HFFc6 (cell line): ENCODE results near the gene PHF5A. TPM values are rescaled to one million over a fixed set of nuclear protein-coding genes. Genes with fewer than 3 reads are reported as not detected.

Experiments used
- DNase-seq: peaks from one replicate; pipeline ENCODE4 v3.0.0-alpha.2; 2018
- H3K27ac Mint-ChIP-seq: 2 replicates; pipeline ENCODE4 v1.8.0; 2020; ENCODE audit warnings: mild to moderate bottlenecking, mixed read lengths
- H3K27me3 Mint-ChIP-seq: 2 replicates; pipeline ENCODE4 v1.8.0; 2021; ENCODE audit warnings: mild to moderate bottlenecking, moderate library complexity, mixed read lengths; ENCODE audit not compliant: insufficient read depth
- H3K36me3 Mint-ChIP-seq: 2 replicates; pipeline ENCODE4 v1.8.0; 2021; ENCODE audit warnings: low read depth, mixed read lengths
- H3K4me1 Mint-ChIP-seq: 2 replicates; pipeline ENCODE4 v1.8.0; 2020; ENCODE audit warnings: low read depth, mixed read lengths
- H3K4me3 Mint-ChIP-seq: 2 replicates; pipeline ENCODE4 v1.8.0; 2020; ENCODE audit warnings: mild to moderate bottlenecking, moderate library complexity, mixed read lengths
- H3K9me3 Mint-ChIP-seq: 2 replicates; pipeline ENCODE4 v1.8.0; 2020; ENCODE audit warnings: mild to moderate bottlenecking, mixed read lengths
- CTCF ChIP-seq: fragments of 200-600 bp; sonication (generic); IDR thresholded peaks from 2 replicates; pipeline ENCODE4 v1.5.0; 2021; ENCODE audit warnings: antibody characterized with exemption, mild to moderate bottlenecking
- total RNA-seq, 6 experiments: library from RNA; stranded (reverse); fragmentation: NEBNext Ultra II Directional; extraction: Animal tissue kit (Norgen Biotek cat#: 25700); gene quantifications; 2 replicates in 1 of 6; 3 replicates in 5 of 6; pipeline ENCODE4 v1.2.3, GENCODE V29; 2021

Gene PHF5A
- total RNA-seq, 6 experiments from 2014 or later, result 40.0 to 58.4 (median 55.3) TPM

- H3K27ac Mint-ChIP-seq, result no peak overlapping the region
- H3K27me3 Mint-ChIP-seq, result no peaks in the 10 kb centered on the region; the same call in none of the 2 replicates
- H3K9me3 Mint-ChIP-seq, result no peaks in the 10 kb centered on the region
- DNase-seq, result no peak
- H3K4me3 Mint-ChIP-seq, result no peak overlapping the region
- peaks cover 9% of the 10 kb centered on the region for H3K4me1 Mint-ChIP-seq
- no peak for TF ChIP-seq CTCF
- H3K36me3 Mint-ChIP-seq, result peaks cover 17% of the 10 kb centered on the region
Observed at GRCh38 chr22:41458161-41458728, 10.2 kb downstream of the PHF5A start.

- Mint-ChIP-seq H3K4me3 (peak overlapping the region; percentile 99), H3K36me3 (peaks cover 23% of the 10 kb centered on the region), H3K4me1 (peaks cover 13% of the 10 kb centered on the region), H3K9me3 (no peaks in the 10 kb centered on the region), H3K27ac (peak overlapping the region; percentile 97), H3K27me3 (peaks cover 15% of the 10 kb centered on the region)
- DNase-seq, result peak; percentile 99
- TF ChIP-seq CTCF, result no peak
Observed at GRCh38 chr22:41448189-41448808, 20.2 kb downstream of the PHF5A start.

- Mint-ChIP-seq H3K4me1 (peaks cover 17% of the 10 kb centered on the region), H3K4me3 (peak overlapping the region; percentile 99), H3K27me3 (peaks cover 15% of the 10 kb centered on the region), H3K27ac (peak overlapping the region; percentile 97), H3K9me3 (no peaks in the 10 kb centered on the region), H3K36me3 (peaks cover 23% of the 10 kb centered on the region)
- DNase-seq, result peak; percentile 36
- no peak for TF ChIP-seq CTCF
Observed at GRCh38 chr22:41447435-41448188, 20.9 kb downstream of the PHF5A start.

GRCh38 chr22:41446639-41447434 is 21.7 kb downstream of the PHF5A start, which contains the start of gene TOB2:
Gene TOB2 (minus strand): TSS chr22:41446801. CDS start chr22:41437345, 9,456 bp downstream.
- Mint-ChIP-seq H3K27me3 (peaks cover 13% of the 10 kb centered on the region; the same call in 1 of the 2 replicates), H3K27ac (peak within 1 kb of the TSS; percentile 97), H3K4me3 (peak within 1 kb of the TSS; percentile 99), H3K4me1 (peaks cover 23% of the 10 kb centered on the region), H3K36me3 (peaks cover 23% of the 10 kb centered on the region), H3K9me3 (no peaks in the 10 kb centered on the region)
- DNase-seq, result peak; percentile 92
- TF ChIP-seq CTCF, result no peak

GRCh38 chr22:41446057-41446501 is 22.4 kb downstream of the PHF5A start:
- no peak for TF ChIP-seq CTCF
- Mint-ChIP-seq H3K4me3 (peak overlapping the region; percentile 99), H3K4me1 (peaks cover 23% of the 10 kb centered on the region), H3K36me3 (peaks cover 23% of the 10 kb centered on the region), H3K27me3 (peaks cover 13% of the 10 kb centered on the region; the same call in 1 of the 2 replicates), H3K9me3 (no peaks in the 10 kb centered on the region), H3K27ac (peak overlapping the region; percentile 97)
- DNase-seq, result no peak
